ENCODE measurements around the gene COPG2. TPM values are rescaled to one million over a fixed set of nuclear protein-coding genes. Genes with fewer than 3 reads are reported as not detected.

COPG2 gene
- total and polyA plus RNA-seq, 2 donors (not counting 1 experiment from before 2014, with no cell fraction given) = 6.1 to 13.4 TPM

GRCh38 chr7:130491841-130492522, 176.6 kb downstream of the COPG2 start, which contains the start of gene MEST:
TSS of gene MEST (plus strand) at chr7:130492085. CDS start at chr7:130492314, 229 bp downstream.
- H3K4me2 ChIP-seq (replicated peaks; ENCODE audit: low read depth, low read length, poor library complexity, severe bottlenecking) = peak within 1 kb of the TSS; percentile 68
- H3K27ac Mint-ChIP-seq = peak within 1 kb of the TSS; percentile 12

More at GRCh38 chr7:130491841-130492522, 176.6 kb downstream of the COPG2 start, which contains the start of gene MEST:
- Mint-ChIP-seq H3K27me3 (peaks cover 25% of the 10 kb centered on the region), H3K4me3 (peak within 1 kb of the TSS; percentile 80), H3K4me1 (peaks cover 22% of the 10 kb centered on the region), H3K9me3 (ENCODE audit: insufficient read depth) (no peaks in the 10 kb centered on the region)
- H3K27me3 ChIP-seq (replicated peaks in 1 of 4; ENCODE audit: control extremely low read depth in 1 of 4, control insufficient read depth in 3 of 4, insufficient read depth in 4 of 4, low read length in 3 of 4) = peaks cover 0 to 31% (median 9%) of the 10 kb centered on the region in 4 experiments
- WGBS (ENCODE audit: insufficient coverage) = 44% methylated on average over 71 of the region's 71 CpGs
- TF ChIP-seq EZH2 (IDR thresholded peaks at IDR 0.05; ENCODE audit: borderline replicate concordance, insufficient read depth, low read depth, low read length, poor library complexity, severe bottlenecking) = peak; percentile 85
- no peak for TF ChIP-seq CTCF (IDR thresholded peaks at IDR 0.05)
- ChIA-PET CTCF (no interaction called here), POLR2A (no interaction called here)
- peak within 1 kb of the TSS; percentile 31 for H3K9ac ChIP-seq (ENCODE audit: low read length)
- intact Hi-C loops (cut with micrococcal nuclease) = no loop called here
- no peak within 1 kb of the TSS for H3K27ac ChIP-seq (ENCODE audit: low read length in 2 of 2)
- DNase-seq = peak; percentile 34
- H3K4me3 ChIP-seq (ENCODE audit: control extremely low read depth in 1 of 5, extremely low read depth in 1 of 5, insufficient read depth in 1 of 5, low read depth in 2 of 5, low read length in 4 of 5) = peak within 1 kb of the TSS in 3 of 5 experiments; percentile 23 to 39 (median 27)
- ATAC-seq (ENCODE audit: low read depth) = peak; percentile 10
- no peaks in the 10 kb centered on the region for H4K20me1 ChIP-seq (ENCODE audit: control insufficient read depth, insufficient read depth, low read length, poor library complexity, severe bottlenecking)
- no peaks in the 10 kb centered on the region for H3K36me3 ChIP-seq (replicated peaks in 1 of 2; ENCODE audit: control extremely low read depth in 1 of 2, control insufficient read depth in 1 of 2, extremely low read depth in 1 of 2, insufficient read depth in 2 of 2, low read length in 1 of 2)
- peak within 1 kb of the TSS; percentile 31 for H2AFZ ChIP-seq (ENCODE audit: insufficient read depth, low read depth, low read length, poor library complexity, severe bottlenecking)
- H3K9me3 ChIP-seq (ENCODE audit: control extremely low read depth in 1 of 3, control insufficient read depth in 2 of 3, insufficient read depth in 1 of 3, low read length in 2 of 3) = peaks cover 0 to 18% (median 0%) of the 10 kb centered on the region in 3 donors
- H3K79me2 ChIP-seq (ENCODE audit: control insufficient read depth, insufficient read depth, low read length) = no peaks in the 10 kb centered on the region
- peaks cover 25 to 29% of the 10 kb centered on the region in 2 donors for H3K4me1 ChIP-seq (ENCODE audit: control insufficient read depth in 2 of 2, insufficient read depth in 2 of 2, low read length in 2 of 2)

Measured in B cell (primary cell).